ENCODE data around the gene PPM1G.

Gene PPM1G

DNA sequence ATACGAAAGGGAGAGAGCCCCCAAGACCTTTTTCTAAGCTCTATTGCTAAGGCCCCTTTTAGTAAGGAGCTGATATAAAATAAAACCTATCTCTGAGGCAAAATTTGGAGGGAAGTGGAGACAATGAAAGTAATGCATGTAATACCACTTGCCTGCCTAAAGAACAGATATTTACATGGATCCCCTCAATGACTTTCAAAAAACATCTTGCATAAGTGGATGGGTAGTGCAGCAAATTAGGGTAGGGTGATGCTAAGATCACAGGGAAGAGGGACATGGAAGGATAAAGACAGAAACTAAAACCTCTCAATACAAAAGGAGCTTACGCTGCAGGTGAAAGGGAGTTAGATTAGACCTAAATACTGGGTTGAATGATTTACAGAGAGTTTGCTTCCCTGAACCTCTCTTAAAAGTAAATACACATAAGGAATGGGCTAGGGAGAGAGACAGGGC is 30.0 kb downstream of the PPM1G start:
- H3K4me3 ChIP-seq (ENCODE audit: low read depth, low read length), result peak overlapping the region; percentile 86
- TF ChIP-seq, protein P1, sequence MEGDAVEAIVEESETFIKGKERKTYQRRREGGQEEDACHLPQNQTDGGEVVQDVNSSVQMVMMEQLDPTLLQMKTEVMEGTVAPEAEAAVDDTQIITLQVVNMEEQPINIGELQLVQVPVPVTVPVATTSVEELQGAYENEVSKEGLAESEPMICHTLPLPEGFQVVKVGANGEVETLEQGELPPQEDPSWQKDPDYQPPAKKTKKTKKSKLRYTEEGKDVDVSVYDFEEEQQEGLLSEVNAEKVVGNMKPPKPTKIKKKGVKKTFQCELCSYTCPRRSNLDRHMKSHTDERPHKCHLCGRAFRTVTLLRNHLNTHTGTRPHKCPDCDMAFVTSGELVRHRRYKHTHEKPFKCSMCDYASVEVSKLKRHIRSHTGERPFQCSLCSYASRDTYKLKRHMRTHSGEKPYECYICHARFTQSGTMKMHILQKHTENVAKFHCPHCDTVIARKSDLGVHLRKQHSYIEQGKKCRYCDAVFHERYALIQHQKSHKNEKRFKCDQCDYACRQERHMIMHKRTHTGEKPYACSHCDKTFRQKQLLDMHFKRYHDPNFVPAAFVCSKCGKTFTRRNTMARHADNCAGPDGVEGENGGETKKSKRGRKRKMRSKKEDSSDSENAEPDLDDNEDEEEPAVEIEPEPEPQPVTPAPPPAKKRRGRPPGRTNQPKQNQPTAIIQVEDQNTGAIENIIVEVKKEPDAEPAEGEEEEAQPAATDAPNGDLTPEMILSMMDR (IDR thresholded peaks at IDR 0.05; ENCODE audit: low read depth, low read length), result no peak
- in situ Hi-C loops (cut with HindIII; ENCODE audit: low sequenced_read_pairs), result no loop called here
- peak; percentile 22 for DNase-seq (ENCODE audit: low read depth, low spot score)

DNA sequence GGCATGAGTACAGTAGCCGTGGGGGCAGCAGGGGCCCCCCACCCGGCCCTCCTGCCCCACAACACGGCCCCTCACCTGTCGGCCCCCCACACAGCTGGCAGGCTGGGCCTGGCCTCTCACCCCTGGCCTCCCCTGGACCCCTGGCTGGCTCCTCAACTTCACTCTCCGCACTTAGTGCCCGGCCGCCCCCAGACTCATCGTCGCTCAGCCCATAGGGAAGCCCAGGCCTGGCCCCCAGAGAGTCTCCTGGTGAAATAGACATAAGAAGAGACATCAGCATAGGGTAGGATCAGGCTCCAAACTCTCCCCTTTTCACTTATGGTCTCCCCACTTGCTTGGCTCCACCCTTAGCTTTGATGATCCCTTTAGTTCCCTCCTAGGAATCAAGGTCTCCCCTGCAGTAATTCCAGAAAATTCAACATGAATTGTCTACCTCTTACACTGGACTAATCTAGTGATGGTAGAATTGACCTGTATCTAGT is 30.5 kb downstream of the PPM1G start:
- in situ Hi-C loops (cut with HindIII; ENCODE audit: low sequenced_read_pairs), result no loop called here
- TF ChIP-seq, protein P1 (IDR thresholded peaks at IDR 0.05; ENCODE audit: low read depth, low read length), result no peak
- no peak overlapping the region for H3K4me3 ChIP-seq (ENCODE audit: low read depth, low read length)
- no peak for DNase-seq (ENCODE audit: low read depth, low spot score)

DNA sequence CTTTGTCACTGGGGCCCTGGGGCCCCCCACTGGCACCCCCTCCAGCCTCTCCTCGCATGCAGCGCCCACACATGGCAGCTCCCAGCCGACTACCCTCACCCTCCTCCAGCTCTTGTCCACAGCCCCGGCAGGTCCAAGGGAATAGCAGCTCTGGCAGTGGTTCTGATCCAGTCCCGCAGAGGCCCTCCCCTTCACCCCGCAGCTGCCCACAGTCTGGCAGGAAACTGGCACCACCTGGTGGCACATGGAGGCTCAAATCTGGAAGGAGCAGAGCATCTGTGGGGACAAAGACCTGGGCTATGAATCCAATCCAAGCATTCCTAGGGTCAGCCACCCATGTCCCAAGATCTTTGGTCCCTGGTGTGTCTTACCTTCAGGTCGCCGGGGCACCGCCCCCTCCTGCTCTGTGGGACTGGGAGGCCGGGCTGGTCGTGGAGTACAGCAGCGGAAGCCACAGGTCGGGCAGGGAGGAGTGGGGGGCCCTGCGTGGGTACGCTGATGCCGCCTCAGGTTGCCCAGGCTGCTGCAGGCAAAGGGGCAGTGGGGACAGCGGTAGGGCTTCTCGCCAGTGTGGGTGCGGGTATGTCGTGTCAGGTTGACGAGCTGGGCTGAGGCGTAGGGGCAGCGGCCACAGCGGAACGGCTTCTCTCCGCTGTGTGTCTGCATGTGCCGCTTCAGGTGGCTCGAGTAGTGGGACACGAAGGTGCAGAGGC is 31.1 kb downstream of the PPM1G start:
- TF ChIP-seq, protein P1 (IDR thresholded peaks at IDR 0.05; ENCODE audit: low read depth, low read length), result peak; percentile 21
- H3K4me3 ChIP-seq (ENCODE audit: low read depth, low read length), result no peak overlapping the region
- in situ Hi-C loops (cut with HindIII; ENCODE audit: low sequenced_read_pairs), result no loop called here
- no peak for DNase-seq (ENCODE audit: low read depth, low spot score)

DNA sequence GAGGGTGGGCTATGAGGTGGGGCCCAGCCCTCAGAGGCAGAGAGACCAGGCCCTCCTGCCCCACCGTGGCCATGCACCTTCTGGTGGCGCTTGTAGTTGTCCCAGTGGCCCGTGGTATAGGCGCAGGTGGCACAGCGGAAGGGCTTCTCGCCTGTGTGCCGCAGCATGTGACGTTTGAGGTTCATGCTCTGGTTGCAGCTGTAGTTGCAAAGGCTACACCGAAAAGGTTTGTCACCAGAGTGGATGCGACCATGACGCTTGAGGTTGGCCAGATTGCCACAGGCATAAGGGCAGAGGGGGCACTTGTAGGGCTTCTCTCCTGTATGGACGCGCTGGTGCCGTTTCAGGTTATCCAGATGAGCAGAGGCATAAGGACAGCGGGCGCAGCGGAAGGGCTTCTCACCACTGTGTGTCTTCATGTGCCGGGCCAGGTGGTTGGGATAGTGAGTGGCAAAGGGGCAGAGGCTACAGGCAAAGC is 31.7 kb downstream of the PPM1G start:
- in situ Hi-C loops (cut with HindIII; ENCODE audit: low sequenced_read_pairs), result no loop called here
- TF ChIP-seq, protein P1 (IDR thresholded peaks at IDR 0.05; ENCODE audit: low read depth, low read length), result no peak
- H3K4me3 ChIP-seq (ENCODE audit: low read depth, low read length), result no peak overlapping the region
- DNase-seq (ENCODE audit: low read depth, low spot score), result no peak

DNA sequence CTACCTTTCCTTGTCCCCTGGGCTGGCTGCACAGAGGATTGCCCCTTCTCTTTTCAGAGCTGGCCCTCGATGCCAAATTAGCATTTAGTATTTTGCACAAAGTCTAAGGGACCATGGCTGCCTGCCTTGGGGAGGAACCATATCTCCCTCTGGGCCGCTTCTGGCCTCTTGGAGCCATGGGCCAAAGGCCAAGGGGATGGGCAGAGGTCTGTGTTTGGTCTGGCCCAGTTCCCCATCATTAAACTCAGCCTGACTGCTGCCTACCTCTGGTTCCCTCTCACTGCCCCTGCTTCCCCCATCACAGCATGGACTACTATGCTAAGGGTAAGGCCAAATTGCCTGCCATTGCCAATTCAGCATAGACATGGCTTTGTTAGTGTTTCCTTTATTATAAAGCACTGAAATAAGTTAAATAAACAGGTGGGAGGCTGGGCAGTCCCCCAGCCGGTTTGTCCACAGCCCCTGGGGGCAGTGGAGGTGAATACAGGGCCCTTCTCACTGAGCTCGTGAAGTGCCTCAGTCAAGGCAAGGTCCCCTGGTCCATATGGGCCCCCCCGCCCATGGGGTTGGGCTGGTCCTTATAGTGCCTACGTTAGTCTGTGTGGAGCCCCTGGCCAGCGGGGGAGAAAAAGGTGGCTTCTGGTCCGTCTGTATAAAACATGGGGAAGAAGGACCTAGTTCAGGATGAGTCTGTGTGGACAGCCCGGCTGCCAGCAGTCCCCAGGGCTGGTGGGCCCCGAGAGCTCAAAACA is 32.3 kb downstream of the PPM1G start:
- no peak for DNase-seq (ENCODE audit: low read depth, low spot score)
- no peak overlapping the region for H3K4me3 ChIP-seq (ENCODE audit: low read depth, low read length)
- in situ Hi-C loops (cut with HindIII; ENCODE audit: low sequenced_read_pairs), result no loop called here
- TF ChIP-seq, protein P1 (IDR thresholded peaks at IDR 0.05; ENCODE audit: low read depth, low read length), result no peak

DNA sequence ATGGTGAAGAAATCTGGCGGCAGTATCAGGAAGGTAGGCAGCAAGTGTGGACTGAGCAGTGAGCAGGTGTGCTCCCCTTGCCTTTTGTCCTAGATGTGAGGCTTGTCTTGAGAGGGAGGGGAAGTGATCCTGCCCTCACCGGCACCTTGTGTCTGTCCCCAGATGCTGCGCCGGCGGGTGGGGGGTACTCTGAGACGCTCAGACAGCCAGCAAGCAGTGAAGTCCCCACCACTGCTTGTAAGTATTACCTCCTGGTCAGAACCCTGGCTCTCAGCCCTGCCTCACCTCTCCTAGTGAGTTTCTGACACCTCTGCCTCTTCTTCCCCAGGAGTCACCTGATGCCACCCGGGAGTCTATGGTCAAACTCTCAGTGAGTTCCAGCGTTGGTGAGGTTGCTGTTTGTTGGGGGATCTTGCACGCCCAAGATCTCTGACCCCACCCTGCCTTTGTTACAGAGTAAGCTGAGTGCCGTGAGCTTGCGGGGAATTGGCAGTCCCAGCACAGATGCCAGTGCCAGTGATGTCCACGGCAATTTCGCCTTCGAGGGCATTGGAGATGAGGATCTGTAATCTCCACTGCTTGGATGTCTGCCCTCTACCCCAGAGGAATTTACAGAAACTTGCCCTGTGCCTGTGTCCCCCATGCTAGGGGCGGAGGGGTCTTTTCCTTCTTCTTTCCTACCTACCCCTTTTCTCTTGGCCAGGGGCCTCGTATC is 33.1 kb downstream of the PPM1G start:
- no peak for DNase-seq (ENCODE audit: low read depth, low spot score)
- in situ Hi-C loops (cut with HindIII; ENCODE audit: low sequenced_read_pairs), result no loop called here

More for the DNA sequence above, 33.1 kb downstream of the PPM1G start:
- TF ChIP-seq, protein P1 (IDR thresholded peaks at IDR 0.05; ENCODE audit: low read depth, low read length), result no peak
- H3K4me3 ChIP-seq (ENCODE audit: low read depth, low read length), result no peak overlapping the region

Measured in astrocyte of the spinal cord (primary cell).